HUES64 (cell line): Measurements from ENCODE around the gene TBC1D16.

Source experiments
- H3K27ac ChIP-seq: 2 replicates; pipeline ENCODE4 v1.7.0; 2013; ENCODE audit warnings: low read depth, low read length, inconsistent platforms
- H3K27me3 ChIP-seq: 2 replicates; pipeline ENCODE4 v1.6.1; 2013; ENCODE audit warnings: mild to moderate bottlenecking, low read length; ENCODE audit not compliant: insufficient read depth
- H3K36me3 ChIP-seq: 2 replicates; pipeline ENCODE4 v1.6.1; 2013; ENCODE audit warnings: mild to moderate bottlenecking, low read length; ENCODE audit not compliant: insufficient read depth
- H3K4me1 ChIP-seq: 2 replicates; pipeline ENCODE4 v1.6.1; 2013; ENCODE audit warnings: mild to moderate bottlenecking, low read length, moderate library complexity; ENCODE audit not compliant: insufficient read depth
- H3K4me3 ChIP-seq: 2 replicates; pipeline ENCODE4 v1.5.1; 2013; ENCODE audit warnings: mild to moderate bottlenecking, low read length, moderate library complexity
- H3K9ac ChIP-seq: 2 replicates; pipeline ENCODE4 v1.6.1; 2013; ENCODE audit warnings: mild to moderate bottlenecking, low read depth, low read length
- H3K9me3 ChIP-seq: 2 replicates; pipeline ENCODE4 v1.6.1; 2013; ENCODE audit warnings: low read depth, low read length; ENCODE audit not compliant: insufficient read depth
- WGBS: fragments of 150-250, 120-280 bp; methylation state at CpG from one replicate; pipeline ENCODE4 v1.1.7; 2013; ENCODE audit warnings: missing lambda C conversion rate; 5-methylcytosine and 5-hydroxymethylcytosine counted together

The TBC1D16 gene

DNA sequence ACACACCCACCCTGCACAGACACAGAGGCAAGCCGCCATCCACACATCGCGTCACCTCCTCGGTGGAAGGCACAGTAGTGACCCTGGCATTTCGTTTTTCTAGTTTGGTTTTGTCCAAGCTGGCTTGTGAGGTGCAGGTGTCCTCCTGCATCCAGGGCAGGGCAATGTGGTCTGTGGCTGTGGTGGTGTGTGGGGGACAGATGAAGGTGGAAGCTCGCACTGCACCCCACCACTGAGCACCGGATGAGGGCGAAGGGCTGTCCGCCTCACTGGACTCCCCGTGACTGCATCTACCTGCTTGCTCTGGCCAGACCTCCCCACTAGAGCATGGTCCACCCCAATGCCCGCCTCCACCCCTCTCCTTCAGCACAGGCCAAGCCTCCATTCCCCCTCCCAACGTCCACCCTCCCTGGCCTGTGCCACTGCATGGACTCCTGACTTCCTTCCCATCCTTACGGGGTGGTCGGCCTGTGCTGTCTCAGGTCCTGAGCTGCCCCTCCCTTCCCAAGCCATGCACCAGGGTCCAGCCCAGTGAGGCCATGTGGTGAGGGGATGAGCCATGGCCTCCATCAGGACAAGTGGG lies 117.7 kb downstream of the TBC1D16 start:
- Histone ChIP-seq H3K4me1 (no peaks in the 10 kb centered on the region), H3K36me3 (no peaks in the 10 kb centered on the region), H3K9me3 (no peaks in the 10 kb centered on the region), H3K27me3 (no peaks in the 10 kb centered on the region), H3K9ac (no peak overlapping the region), H3K4me3 (no peak overlapping the region), H3K27ac (no peak overlapping the region)
- 94% methylated on average over 14 of the region's 14 CpGs for WGBS

DNA sequence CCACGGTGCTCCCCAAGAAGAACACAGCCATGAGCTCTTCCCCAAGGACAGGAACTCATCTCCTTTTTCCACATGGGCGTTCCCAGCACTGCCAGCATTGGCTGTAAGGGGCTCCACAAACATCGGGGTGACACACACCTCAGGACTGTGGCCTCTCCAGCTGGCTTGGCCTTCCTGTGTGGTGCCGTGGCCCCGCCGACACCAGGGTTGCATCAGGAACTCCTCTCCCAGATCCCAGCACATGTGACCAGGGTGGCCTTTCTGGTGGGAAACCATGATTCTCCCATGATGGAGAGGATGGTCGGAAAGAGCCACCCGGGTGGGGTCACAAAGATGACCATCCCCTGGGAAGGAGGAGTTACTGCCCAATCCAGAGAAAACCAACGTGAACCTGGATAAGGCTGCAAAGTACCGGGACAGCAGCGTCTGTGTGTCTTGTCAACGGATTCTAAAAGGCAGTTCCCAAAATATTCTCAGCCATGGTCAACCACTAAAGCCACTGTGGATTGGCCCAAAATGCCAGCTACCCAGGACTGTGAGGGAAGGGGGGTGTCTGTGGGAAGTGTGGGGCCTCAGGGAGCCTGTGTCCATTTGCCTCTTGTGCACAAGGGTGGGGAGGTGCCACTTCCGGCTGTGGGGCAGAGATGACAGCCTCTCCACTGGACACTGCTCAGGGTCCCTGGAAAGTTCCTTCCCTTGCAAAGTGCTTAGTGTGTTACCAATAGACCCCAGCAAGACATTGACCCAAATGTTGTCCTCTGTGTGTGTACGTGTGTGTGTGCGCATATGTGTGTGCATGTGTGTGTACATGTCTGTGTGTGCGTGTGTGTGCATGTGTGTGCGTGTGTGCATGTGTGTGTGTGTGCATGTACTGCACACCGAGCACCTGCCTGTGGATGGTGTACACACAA lies 118.4 kb downstream of the TBC1D16 start:
- Histone ChIP-seq H3K4me1 (no peaks in the 10 kb centered on the region), H3K9ac (no peak overlapping the region), H3K36me3 (no peaks in the 10 kb centered on the region), H3K4me3 (no peak overlapping the region), H3K27me3 (no peaks in the 10 kb centered on the region), H3K27ac (no peak overlapping the region), H3K9me3 (no peaks in the 10 kb centered on the region)
- 93% methylated on average over 18 of the region's 18 CpGs for WGBS

DNA sequence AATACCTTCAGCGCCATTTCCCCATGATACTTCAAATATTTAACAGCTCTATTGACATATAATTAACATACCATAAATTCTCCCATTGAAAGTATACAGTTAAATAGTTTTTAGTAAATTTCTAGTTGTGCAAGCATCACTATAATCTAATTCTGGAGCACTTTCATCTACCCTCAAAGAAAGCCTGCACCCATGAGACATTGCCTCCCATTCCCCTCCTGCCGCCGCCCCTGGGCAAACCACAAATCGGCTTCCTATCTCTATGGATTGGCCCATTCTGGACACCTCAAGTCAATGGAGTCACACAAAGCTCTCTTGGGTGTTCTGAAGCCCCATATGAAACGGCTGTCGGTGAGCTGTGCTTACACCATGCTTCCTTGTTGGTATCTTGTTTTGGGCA lies 119.2 kb downstream of the TBC1D16 start:
- Histone ChIP-seq H3K4me1 (no peaks in the 10 kb centered on the region), H3K9ac (no peak overlapping the region), H3K27me3 (no peaks in the 10 kb centered on the region), H3K4me3 (no peak overlapping the region), H3K9me3 (no peaks in the 10 kb centered on the region), H3K27ac (no peak overlapping the region), H3K36me3 (no peaks in the 10 kb centered on the region)
- 92% methylated on average over 6 of the region's 6 CpGs for WGBS

DNA sequence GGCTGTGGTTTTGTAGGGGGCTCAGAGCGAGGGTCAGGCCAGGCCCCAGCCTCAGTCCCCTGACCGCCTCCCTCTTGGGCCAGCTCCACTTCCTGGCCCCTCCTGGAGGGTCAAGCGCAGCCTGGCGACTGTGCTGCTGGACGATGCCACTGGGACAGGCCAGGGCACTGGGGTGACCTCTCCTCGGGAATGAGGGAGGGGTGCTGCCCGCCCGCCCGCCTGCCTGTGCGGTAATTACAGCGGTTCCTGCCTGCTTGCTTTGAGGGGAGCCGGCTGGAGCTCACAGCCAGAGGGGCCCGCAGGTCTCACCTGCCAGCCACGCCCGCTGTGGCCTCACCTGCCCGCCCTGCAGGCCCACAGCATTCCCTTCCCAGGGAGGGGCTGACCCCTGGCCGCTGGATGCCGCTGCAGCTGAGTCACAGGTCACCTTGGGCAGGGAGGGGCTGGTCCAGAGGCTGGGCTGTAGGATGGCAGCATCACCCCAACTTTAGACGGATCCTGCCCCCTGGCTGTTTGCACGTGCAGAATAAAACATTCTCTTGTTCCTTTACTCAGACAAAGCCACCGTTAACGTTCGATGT lies 119.7 kb downstream of the TBC1D16 start:
- Histone ChIP-seq H3K27me3 (no peaks in the 10 kb centered on the region), H3K27ac (no peak overlapping the region), H3K9me3 (no peaks in the 10 kb centered on the region), H3K4me3 (no peak overlapping the region), H3K4me1 (no peaks in the 10 kb centered on the region), H3K36me3 (no peaks in the 10 kb centered on the region), H3K9ac (no peak overlapping the region)
- 74% methylated on average over 23 of the region's 23 CpGs for WGBS

DNA sequence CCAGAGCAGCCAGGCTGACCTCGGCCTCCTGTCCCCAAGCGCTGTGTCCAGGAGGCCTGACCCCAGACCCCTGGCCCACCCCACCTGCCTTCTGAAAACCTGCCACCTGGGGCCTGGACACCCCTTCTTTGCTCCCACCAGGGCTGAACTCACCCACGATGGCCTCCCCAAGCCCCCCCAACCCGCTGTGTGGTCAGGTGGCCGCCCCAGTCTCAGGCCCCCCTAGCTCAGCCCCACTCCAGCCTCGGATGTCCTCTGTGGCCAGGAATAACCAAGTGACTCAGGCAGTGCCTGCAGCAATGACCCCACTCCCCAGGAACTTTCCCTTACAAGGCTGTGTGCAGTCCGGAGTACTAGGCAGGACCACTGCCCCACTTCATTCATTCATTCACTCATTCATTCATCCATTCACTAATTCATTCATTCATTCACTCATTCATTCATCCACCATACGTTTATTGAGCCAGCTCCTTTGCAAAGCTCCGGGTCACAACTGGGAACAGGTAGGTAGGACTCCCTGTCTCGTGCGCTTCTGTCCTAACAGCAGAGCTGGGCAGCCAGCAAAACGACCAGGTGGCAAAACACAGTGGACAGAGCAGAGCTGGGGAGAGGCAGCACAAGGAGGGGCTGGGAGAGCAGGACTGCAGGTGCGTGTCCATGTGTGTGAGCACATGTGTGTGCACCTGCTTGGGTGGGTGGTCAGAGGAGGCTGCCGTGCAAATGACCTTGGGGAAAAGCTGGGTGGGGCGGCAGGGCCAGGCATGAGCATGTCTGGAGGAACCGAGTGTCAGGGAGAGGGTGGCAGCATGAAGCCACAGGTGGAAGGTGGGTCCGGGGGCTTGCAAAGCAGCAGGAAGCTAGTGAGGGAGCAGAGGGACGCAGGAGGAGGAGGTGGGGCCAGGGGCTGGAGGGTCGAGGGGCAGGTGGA lies 120.6 kb downstream of the TBC1D16 start:
- H3K27me3 ChIP-seq: no peaks in the 10 kb centered on the region
- no peak overlapping the region for H3K27ac ChIP-seq
- H3K4me3 ChIP-seq: no peak overlapping the region
- no peaks in the 10 kb centered on the region for H3K36me3 ChIP-seq
- no peak overlapping the region for H3K9ac ChIP-seq
- no peaks in the 10 kb centered on the region for H3K9me3 ChIP-seq
- 88% methylated on average over 19 of the region's 19 CpGs for WGBS
- H3K4me1 ChIP-seq: no peaks in the 10 kb centered on the region

DNA sequence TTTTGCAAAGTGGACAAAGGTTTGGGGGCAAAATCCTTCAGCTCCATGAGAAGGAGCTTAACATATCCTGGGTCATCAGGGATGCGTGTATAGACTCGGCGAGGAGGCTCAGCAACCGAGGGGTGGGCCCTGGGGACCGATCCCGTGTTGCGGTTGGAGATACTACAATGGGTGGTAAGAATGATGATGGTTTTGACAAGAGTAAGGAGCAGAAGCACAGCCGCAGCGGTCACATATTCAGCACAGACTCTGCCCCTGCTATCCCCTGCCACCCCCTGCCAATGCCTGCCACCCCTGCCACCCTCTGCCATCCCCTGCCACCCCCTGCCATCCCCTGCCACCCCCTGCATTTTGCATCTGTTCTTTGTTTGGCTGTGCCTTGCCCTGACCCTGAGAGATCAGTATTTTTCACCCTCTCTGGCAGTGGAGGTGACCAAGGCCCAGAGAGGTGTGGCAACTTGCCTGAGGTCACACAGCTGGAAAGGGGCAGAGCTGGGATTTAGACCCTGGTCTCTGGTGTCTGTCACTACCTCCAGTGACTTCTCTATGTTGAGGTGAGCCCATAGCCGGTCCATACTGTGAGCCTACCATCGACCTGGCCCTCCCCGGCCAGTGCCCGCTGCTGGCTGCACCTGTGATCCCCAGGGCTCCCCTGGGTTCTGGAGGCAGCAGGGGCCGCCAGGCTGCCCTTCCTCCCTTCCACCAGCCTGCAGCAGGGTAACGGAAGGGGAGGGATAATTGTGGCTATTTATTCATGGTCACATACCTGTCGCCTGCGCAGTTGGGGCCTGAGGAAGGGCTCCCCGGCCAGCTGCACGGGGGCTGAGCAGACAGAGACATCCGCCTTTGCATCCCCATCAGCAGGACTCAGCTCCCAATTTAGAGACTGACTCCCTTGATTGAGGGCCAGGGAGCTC lies 121.5 kb downstream of the TBC1D16 start:
- Histone ChIP-seq H3K9ac (no peak overlapping the region), H3K4me1 (no peaks in the 10 kb centered on the region), H3K36me3 (no peaks in the 10 kb centered on the region), H3K9me3 (no peaks in the 10 kb centered on the region), H3K4me3 (no peak overlapping the region), H3K27me3 (no peaks in the 10 kb centered on the region), H3K27ac (no peak overlapping the region)
- 89% methylated on average over 20 of the region's 20 CpGs for WGBS

DNA sequence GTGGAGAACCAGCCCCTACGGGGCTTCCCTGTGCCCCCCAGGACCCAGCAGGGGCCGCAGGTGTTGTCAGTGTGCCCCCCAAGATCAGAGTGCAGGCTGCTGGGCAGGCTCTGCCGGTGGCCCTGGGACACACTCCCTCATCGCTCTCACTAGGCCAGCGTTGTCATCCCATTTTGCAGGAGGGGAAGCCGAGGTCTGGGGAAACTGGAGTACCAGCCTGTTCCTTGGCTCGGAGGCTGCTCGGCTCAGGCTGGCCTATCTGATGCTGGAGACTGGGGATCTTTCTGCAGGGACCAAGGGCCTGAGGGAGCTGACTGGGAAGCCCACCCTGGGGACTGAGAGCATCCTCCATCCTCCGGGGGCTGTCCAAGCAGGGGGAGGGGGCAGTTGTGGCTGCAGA lies 122.2 kb downstream of the TBC1D16 start:
- Histone ChIP-seq H3K4me3 (no peak overlapping the region), H3K27ac (no peak overlapping the region), H3K4me1 (no peaks in the 10 kb centered on the region), H3K27me3 (no peaks in the 10 kb centered on the region), H3K9me3 (no peaks in the 10 kb centered on the region), H3K36me3 (no peaks in the 10 kb centered on the region), H3K9ac (no peak overlapping the region)
- 93% methylated on average over 9 of the region's 9 CpGs for WGBS

DNA sequence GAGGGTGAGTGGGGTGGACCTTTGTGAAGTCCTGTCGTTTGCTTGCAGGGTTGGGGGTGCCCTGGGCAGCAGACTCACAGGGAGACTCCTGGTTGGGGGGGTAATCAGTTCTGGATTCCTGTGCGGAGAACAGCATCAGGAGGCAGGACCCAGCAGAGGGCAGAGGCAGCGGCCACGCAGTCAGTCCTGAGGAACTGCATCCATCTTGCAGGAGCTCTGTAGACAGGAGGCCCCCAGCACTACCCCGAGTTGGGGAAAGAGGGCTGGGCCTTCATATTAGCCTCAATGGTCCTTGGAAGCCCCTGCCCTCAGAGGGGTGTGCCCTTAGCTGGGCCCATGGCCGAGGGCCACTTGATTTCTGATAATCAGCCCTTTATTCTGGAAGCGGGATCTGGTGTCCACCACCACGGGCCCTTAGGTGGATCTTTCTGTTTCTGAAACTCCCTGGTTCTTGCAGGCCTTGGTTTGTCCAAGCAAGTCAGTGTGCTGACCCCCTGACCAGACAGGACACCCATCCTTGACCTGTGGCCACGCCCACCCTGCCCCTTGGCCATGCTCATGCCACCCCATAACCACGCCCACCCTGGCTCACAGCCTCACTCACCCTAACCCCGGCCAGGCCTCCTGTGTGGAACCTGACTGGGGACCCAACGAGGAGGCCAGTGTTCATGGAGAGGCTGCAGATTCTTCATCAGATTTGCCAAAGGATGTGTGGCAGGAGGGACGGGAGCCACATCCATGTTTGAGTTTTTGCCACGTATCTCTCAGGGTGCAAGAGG lies 122.9 kb downstream of the TBC1D16 start:
- Histone ChIP-seq H3K27ac (no peak overlapping the region), H3K9me3 (no peaks in the 10 kb centered on the region), H3K27me3 (no peaks in the 10 kb centered on the region), H3K4me1 (no peaks in the 10 kb centered on the region; the same call in 1 of the 2 replicates), H3K9ac (no peak overlapping the region), H3K36me3 (no peaks in the 10 kb centered on the region), H3K4me3 (no peak overlapping the region)
- WGBS: 88% methylated on average over 14 of the region's 14 CpGs

DNA sequence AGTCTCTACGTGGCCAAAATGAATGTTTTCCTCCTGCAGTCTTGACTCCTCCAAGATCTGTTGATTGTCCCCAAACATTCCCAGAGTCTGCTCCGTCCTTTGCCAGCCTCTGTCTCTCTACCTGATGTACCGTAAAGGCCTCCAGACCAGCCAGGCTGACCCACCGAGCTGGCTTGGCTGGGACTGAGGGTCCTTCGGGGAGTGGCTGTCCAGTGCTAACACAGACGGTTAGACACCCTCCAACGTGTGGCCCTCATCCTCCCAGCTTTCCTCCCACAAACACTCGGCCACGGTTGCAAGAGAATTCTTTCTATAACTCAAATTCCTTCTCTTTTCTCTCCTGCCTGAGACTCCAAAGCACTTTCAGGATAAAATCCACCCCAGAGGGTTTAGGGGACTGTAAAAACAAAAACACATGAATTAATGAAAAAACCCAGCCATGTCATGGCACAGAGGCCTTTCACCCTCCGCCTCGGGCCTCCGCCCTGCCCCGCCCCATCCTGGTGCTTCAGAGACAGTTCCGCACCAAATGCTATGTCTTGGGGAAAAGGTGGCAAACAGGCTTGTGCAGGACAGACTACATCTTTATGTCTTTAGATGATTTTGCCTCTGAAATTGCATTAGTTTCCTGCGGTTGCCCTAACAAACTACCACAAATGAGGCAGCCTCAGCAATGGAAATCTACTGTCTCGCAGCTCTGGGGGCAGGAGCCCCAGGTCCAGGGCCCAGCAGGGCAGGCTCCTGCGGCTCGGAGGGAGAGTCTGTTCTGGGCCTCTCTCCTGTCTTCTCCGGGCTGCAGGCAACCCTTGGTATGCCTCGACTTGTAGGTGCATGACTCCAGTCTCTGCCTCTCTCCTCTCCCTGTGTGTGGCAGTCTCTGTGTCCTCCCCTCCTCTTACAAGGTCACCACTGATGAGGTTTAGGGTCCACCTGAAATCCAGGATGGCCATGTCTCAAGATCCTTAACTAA lies 124.0 kb downstream of the TBC1D16 start:
- Histone ChIP-seq H3K9me3 (no peaks in the 10 kb centered on the region), H3K4me1 (no peaks in the 10 kb centered on the region; the same call in 1 of the 2 replicates), H3K27ac (no peak overlapping the region), H3K27me3 (no peaks in the 10 kb centered on the region), H3K4me3 (no peak overlapping the region), H3K36me3 (no peaks in the 10 kb centered on the region), H3K9ac (no peak overlapping the region)
- WGBS: 90% methylated on average over 20 of the region's 20 CpGs
